ENCODE results near the gene SRXN1. TPM values are rescaled to one million over a fixed set of nuclear protein-coding genes. Genes with fewer than 3 reads are reported as not detected.
"Not testable (repeated sequence)": the region's sequence is repeated elsewhere in the genome, so short reads cannot be mapped to it uniquely, and the experiment has no call there.

Gene SRXN1
- total RNA-seq, 4 donors from 2014 or later, result 73.4 to 158 (median 133) TPM

- intact Hi-C loops (cut with DNase I), result no loop called here
Measured at GRCh38 chr20:642398-643174, 10.4 kb downstream of the SRXN1 start.

GRCh38 chr20:642013-642397, 11.0 kb downstream of the SRXN1 start:
- intact Hi-C loops (cut with DNase I); H3K27ac ChIP-seq; H3K36me3 ChIP-seq; H3K9me3 ChIP-seq; DNase-seq: not testable (repeated sequence)
- H3K4me3 ChIP-seq, result peak overlapping the region in 2 of 4 donors; percentile 43 to 58
- H3K27me3 ChIP-seq, result peaks cover 0 to 32% (median 0%) of the 10 kb centered on the region in 4 donors
- no CpG with 5 or more reads among the region's 13 CpGs for WGBS, 2 donors
- H3K4me1 ChIP-seq, result peaks cover 6 to 21% (median 7%) of the 10 kb centered on the region in 3 donors

More at GRCh38 chr20:642398-643174, 10.4 kb downstream of the SRXN1 start:
- TF ChIP-seq POLR2A (IDR thresholded peaks at IDR 0.05), result no peak
- no peak for TF ChIP-seq CTCF (IDR thresholded peaks at IDR 0.05)
- Histone ChIP-seq H3K27me3 (peaks cover 0 to 27% (median 0%) of the 10 kb centered on the region in 4 donors), H3K36me3 (peaks cover 3 to 11% (median 7%) of the 10 kb centered on the region in 3 donors), H3K4me3 (peak overlapping the region; percentile 11 to 58 (median 31)), H3K27ac (no peak overlapping the region), H3K4me1 (peaks cover 6 to 21% (median 7%) of the 10 kb centered on the region in 3 donors), H3K9me3 (no peaks in the 10 kb centered on the region)
- WGBS, 2 donors, result 19 to 50% methylated on average over 2 to 5 of the region's 57 CpGs
- no peak for DNase-seq

GRCh38 chr20:641516-641875, 11.5 kb downstream of the SRXN1 start:
- WGBS, 2 donors, result 32 to 37% methylated on average over 8 to 11 of the region's 12 CpGs
- peaks cover 0 to 33% (median 0%) of the 10 kb centered on the region in 4 donors for H3K27me3 ChIP-seq
- H3K27ac ChIP-seq, result no peak overlapping the region
- H3K9me3 ChIP-seq, result no peaks in the 10 kb centered on the region
- peaks cover 6 to 20% (median 7%) of the 10 kb centered on the region in 3 donors for H3K4me1 ChIP-seq
- H3K36me3 ChIP-seq, result peaks cover 0 to under 1% (median 0%) of the 10 kb centered on the region in 3 donors
- no peak overlapping the region for H3K4me3 ChIP-seq
- intact Hi-C loops (cut with DNase I), result no loop called here
- TF ChIP-seq CTCF (IDR thresholded peaks at IDR 0.05), result no peak
- no peak for TF ChIP-seq POLR2A (IDR thresholded peaks at IDR 0.05)
- DNase-seq, result no peak

- H3K4me3 ChIP-seq, result no peak overlapping the region
- no peaks in the 10 kb centered on the region for H3K36me3 ChIP-seq
- WGBS, 2 donors, result 46 to 55% methylated on average over 7 of the region's 11 CpGs
- no peak overlapping the region for H3K27ac ChIP-seq
- no peaks in the 10 kb centered on the region for H3K9me3 ChIP-seq
- TF ChIP-seq CTCF (IDR thresholded peaks at IDR 0.05) (no peak), POLR2A (IDR thresholded peaks at IDR 0.05) (no peak)
- intact Hi-C loops (cut with DNase I), result no loop called here
- DNase-seq, result no peak
- peaks cover 4 to 14% (median 7%) of the 10 kb centered on the region in 3 donors for H3K4me1 ChIP-seq
- peaks cover 0 to 36% (median 0%) of the 10 kb centered on the region in 4 donors for H3K27me3 ChIP-seq
Measured at GRCh38 chr20:640674-641515, 12.1 kb downstream of the SRXN1 start.

GRCh38 chr20:638579-638978, 14.4 kb downstream of the SRXN1 start:
- WGBS, 2 donors, result 70 to 75% methylated on average over 1 of the region's 1 CpG
- intact Hi-C loops (cut with DNase I), result no loop called here
- no peak overlapping the region for H3K4me3 ChIP-seq

More at GRCh38 chr20:638579-638978, 14.4 kb downstream of the SRXN1 start:
- Histone ChIP-seq H3K27ac (no peak overlapping the region), H3K9me3 (no peaks in the 10 kb centered on the region), H3K4me1 (peaks cover 0 to 7% (median 0%) of the 10 kb centered on the region in 3 donors), H3K27me3 (peaks cover 0 to 58% (median 0%) of the 10 kb centered on the region in 4 donors), H3K36me3 (no peaks in the 10 kb centered on the region)
- DNase-seq, result no peak
- TF ChIP-seq POLR2A (IDR thresholded peaks at IDR 0.05) (no peak), CTCF (IDR thresholded peaks at IDR 0.05) (no peak)
